22Rv1 (cell line): ENCODE data around the gene ELP4.

Source experiments
- CTCF ChIP-seq: fragments of 450-650 bp; IDR thresholded peaks from 2 replicates; pipeline ENCODE4 v1.5.1; 2017; ENCODE audit warnings: mild to moderate bottlenecking
- ZFX ChIP-seq: fragments of 450-650 bp; IDR thresholded peaks from 2 replicates; pipeline ENCODE4 v1.6.1; 2017; ENCODE audit warnings: antibody characterized with exemption, borderline replicate concordance

- TF ChIP-seq CTCF (no peak), ZFX (no peak)
These were observed 296.1 kb downstream of the ELP4 start for GRCh38 chr11:31805629-31806185.
